HG02642 (cell line): ENCODE measurements around the gene SPINT2.
"Not testable (repeated sequence)": the region's sequence is repeated elsewhere in the genome, so short reads cannot be mapped to it uniquely, and the experiment has no call there.

Source experiments
- ATAC-seq: cut with Tn5 transposase; IDR thresholded peaks from one replicate; pipeline ENCODE4 v1.9.1; 2021; ENCODE audit warnings: mild to moderate bottlenecking; ENCODE audit not compliant: unreplicated experiment, poor library complexity

SPINT2 gene

DNA sequence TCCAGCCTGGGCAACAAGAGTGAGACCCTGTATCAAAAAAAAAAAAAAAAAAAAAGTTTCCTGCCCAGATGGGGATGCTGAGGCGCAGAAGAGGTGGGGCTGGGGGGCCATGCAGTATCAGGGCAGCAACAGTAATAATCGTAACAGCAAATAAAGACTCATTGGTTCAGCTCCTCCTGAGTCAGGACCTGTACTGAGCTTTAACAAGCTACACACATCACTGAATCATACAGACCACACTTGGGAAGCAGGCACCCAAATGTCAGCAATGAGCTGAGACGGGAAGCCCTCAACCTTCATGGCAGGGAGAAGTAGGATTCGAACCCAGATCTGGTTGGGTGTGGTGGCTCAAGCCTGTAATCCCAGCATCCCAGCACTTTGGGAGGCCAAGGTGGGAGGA lies 29.8 kb upstream of the SPINT2 start:
- no peak for ATAC-seq

DNA sequence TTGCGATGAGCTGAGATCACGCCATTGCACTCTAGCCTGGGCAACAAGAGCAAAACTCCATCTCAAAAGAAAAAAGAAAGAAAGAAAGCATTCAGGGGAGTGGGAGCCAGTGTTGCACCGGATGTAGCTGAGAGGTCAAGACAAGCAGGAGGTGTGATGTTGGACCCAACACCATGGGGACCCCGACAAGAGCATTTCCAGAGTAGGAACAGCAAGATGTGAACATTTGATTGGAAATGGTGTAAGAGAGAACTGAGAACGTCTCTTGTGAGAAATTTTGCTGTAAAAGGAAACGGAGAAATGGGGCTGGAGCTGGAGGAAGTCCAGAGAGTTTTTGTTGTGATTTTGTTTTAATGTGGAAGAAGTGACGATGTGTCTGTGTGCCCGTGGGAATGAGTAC lies 24.6 kb upstream of the SPINT2 start:
- no peak for ATAC-seq

DNA sequence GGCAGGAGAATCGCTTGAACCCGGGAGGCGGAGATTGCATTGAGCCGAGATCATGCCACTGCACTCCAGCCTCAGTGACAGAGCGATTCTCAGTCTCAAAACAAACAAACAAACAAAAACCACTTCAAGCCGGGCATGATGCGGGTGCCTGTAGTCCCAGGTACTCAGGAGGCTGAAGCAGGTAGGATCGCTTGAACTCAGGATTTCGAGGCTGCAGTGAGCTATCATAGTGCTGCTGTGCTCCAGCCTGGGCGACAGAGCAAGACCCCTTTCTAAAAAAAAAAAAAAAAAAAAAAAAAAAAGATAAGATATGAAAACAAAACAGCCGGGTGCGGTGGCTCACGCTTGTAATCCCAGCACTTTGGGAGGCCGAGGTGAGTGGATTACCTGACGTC lies 21.1 kb upstream of the SPINT2 start:
- no peak for ATAC-seq

DNA sequence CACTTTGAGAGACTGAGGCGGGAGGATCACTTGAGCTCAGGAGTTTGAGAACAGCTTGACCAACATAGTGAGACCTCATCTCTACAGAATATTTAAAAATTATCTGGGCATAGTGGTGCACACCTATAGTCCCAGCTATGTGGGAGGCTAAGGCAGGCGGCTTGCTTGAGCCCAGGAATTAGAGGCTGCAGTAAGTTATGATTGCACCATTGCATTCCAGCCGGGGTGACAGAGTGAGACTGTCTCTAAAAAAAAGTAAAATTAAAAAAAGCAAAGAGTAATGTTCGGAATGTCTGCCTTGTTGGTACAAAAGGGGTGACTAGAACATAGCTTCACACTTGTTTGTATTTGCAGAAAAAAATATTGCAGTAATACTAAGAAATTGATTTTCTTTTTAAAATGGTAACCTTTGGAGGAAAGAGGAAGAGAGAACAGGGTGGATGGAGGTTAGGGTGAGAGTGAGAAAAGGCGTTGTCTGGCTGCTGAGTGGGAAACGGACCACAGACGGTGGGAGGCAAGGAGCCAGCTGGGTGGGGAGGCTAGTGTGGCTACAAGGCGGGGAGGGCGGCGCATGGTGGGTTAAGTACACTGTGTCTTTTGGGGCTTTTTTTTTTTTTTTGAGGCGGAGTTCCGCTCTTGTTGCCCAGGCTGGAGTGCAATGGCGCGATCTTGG lies 18.4 kb upstream of the SPINT2 start:
- no peak for ATAC-seq

DNA sequence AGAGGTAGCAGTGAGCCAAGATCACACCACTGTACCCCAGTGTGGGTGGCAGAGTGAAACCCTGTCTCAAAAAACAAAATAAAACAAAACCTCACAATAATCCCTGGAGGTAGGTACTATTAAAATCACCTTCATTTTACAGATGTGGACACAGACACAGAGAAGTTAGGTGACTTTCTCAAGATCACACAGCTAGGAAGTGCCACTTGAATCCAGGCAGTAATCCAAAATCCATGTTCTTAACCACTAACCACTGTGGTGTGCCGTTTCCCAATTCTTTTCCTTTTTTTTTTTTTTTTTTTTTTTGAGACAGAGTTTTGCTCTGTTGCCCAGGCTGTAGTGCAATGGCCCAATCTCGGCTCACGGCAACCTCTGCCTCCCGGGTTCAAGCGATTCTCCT lies 17.2 kb upstream of the SPINT2 start:
- ATAC-seq = no peak

DNA sequence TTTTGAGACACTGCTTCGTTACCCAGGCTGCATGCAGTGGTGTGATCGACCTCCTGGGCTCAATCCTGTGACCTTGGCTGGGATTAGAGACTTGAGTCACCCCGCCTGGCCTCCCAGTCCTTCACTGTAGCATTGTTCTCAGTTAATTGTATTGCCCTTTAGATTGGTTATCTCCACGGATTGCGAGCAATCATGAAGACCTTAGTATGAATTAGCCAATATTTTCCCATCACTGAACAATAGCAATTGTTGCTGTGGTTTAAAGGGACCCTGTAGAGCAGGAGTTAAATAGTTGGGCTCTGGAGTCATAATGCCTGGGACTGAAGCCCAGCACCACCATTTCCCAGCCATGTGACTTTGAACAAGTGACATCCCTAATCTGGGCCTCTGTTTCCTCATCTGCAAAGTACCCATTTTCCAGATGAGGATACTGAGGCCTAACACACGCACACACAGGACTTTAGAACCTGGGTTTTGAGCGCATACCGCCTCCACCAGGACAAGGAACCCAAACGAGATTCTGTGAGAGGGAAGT lies 16.6 kb upstream of the SPINT2 start:
- ATAC-seq = no peak

DNA sequence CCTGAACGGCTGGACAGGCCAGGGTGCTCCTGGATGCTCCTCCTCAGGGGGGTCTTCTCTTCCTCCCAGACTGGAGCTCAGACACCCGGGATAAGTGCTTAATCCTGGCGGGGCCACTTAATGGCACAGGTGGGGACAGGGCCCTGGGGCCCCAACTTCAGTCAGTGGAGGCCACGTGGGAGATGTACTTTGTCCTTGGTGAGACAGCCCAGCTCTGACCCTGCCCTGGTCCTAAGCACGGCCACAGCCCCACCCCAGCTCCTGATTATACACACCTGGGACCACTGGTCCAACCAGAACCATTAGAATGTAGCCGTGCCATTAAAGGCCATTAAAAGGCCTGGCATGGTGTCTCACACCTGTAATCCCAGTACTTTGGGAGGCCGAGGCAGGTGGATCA lies 16.0 kb upstream of the SPINT2 start:
- no peak for ATAC-seq

DNA sequence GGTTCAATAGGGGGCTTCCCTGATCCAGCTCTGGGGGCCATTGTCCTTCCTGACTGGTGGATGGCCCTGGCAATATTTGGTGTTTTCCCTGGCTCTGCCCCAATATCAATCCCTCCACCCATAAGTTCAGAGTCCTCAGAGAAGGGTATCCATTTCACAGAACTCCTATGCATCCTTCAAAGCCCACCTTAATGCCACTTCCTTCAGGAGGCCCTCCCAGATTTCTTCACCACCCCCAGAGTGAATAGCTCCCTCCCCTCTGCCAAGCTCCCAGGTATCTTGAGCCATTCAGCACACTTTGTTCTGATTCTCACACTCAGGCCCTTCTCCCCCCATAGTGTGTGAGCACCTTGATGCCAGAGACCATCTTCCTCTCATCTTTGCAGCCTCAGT lies 13.9 kb upstream of the SPINT2 start:
- no peak for ATAC-seq

DNA sequence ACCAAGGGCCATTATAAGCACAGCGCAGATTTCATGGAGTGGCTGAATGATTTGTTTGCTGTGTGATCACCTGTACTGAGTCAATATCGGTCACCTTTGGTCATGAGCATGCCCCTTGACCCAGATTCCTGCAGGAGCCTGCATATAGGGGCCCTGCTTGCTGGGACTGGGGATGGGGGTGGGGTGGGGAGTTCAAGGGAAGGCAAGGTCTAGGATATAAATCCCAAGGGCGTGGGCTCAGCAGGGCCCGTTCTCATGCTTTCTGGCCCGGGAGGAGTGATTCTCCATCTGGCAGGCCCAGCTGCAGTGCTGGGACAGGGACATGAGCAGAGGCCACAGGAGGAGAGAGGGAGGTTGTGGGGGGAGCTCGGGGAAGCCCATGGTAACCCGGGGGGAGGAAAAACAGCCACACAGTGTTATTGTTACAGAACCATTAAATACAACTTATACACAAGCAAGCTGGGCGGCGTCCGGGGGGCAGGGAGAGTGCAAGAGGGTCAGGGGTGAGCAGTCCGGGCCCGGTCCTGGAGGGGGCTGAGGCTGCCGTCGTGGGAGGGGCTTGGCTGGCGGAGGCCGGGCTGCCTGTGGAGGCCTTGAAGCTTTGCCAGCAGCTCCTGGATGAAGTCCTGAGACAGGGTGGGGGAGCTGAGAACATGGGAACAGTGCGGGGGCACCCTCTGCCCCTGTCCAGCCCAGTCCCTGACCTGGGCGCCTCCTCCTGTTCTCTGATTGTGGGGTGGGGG lies 13.4 kb upstream of the SPINT2 start:
- no peak for ATAC-seq

DNA sequence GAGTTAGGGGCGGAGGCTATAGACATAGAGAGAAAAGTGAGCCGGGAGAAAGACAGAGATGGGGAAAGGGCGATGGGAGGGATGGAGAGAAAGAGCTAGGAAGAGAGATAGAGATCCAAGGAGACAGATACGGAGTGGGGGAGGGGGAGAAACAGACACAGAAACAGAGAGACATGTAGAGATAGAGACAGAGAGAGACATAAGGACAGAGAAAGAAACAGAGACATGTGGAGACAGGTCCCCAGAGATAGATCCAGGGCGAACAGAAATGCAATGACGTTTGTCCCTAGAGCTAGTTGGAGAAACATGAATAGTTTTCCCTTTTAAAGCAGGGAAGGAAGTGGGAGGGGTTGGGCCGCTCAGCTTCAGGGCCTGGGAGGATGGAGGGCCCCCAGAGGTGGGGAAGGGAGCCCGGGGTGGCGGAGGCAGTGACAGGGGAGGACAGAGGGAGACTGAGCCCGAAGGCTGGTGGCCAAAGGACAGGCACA lies 12.8 kb upstream of the SPINT2 start:
- ATAC-seq = no peak

DNA sequence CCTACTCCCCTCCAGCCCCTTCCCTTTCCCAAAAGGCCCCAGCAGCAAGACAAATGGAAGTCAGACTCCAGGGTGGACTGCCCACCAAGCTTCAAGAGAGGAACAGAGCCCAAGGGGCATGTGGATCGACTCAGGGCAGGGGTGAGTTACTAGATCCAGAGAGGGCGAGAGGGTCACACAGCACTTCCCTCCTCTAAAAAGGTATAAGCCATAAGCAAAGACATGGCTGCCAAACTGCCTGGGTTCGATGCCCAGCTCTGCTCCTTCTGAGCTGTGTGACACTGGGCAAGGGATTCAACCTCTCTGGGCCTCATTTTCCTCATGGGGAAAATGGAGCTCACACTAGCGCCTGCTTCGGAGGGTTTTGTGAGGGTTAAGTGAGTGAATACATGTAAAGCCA lies 12.0 kb upstream of the SPINT2 start:
- ATAC-seq = no peak

DNA sequence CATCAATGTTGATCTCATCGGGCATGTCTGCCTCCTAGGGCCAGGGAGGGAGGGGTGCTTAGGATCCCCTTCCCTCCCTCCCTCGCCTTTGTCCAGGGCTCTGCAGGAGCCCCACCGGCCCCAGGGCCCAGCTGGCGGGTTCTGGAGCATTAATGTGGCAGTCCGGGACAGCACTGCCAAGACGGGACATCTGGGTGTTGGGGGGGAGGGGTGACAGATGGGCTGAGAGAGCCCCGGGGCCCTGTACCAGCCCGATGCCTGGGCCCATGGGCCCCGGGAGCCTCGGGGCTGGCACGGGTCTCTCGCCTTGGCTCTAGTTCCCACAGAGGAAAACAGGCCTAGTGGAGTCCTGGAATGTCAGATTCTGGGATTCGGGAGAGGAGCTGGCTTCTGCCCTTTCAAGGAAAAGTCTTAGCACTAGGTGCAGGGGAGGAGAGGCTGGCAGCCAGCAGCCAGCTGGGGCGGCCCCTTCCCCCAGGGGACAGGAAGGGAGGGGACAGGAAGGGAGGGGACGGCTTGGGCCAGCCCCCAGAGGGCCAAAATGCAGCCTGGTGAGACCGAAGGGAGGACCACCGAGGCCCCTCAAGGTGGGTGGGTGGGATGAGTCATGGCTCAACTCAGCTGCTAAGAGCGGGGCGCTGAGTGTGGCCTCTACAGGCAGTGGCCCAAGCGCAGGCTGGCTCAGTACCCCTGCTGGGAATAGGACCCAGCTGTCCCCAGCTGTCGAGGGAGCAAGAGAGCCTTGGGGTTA lies 11.3 kb upstream of the SPINT2 start:
- ATAC-seq = no peak

DNA sequence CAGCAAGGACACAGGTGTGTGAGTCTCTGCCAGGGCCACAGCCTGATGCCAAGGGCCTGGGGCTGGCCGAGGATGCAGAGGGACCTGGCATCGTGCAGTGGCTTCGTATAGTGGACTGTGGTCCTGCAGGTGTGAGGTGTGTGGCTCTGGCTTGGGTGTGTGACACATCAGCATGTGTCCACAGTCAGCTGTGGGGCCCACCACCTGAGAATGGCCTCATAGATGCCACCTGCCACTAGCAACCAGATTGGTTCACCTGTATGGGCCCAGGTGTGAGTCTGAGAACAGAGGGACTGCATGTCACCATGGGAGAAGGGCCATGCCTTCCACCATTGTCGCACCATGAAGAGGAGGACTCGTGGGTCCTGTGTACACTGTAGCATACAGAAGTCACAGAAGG lies 10.6 kb upstream of the SPINT2 start:
- ATAC-seq = no peak

DNA sequence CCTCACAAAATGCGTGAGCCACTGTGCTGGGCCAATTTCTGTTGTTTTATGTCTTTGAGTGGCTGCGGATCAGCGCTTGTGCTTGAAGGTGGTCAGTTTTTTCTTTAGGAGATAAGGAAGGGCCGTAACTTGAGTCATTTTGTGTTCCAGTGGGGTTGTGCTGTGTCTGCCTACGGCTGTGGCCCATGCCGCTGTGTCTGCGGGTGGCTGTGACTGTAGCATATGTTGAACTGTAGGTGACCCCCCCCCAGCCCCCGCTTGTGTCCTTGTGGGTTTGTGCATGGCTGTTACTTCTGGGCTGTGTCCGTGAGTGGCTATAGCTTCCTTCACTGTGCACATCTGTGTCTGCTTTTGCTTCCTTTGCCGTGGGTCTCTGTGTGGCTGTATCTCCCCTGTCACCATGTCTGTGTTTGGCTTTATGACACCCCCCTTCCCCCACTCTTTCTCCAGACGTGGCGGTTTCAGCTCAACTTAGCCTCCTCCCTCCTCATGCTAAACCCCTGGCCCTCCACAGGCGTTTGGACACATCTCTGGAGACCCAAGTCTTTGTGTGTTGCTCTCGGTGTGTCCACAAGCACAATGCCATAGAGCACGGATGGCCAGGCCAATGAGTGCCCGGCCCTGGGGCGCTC lies 8.9 kb upstream of the SPINT2 start:
- ATAC-seq = no peak

DNA sequence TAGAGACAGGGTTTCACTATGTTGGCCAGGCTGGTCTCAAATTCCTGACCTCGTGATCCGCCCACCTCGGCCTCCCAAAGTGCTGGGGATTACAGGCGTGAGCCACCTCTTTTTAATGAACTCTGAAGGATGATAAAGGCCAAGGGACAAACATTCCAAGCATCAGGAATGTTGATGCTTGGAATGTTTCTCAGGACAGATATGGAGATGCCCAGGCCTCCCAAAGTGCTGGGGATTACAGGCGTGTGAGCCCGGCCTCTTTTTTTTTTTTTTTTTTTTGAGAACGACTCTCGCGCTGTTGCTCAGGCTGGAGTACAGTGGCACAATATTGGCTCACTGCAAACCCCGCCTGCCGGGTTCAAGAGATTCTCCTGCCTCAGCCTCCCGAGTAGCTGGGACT lies 2.4 kb upstream of the SPINT2 start:
- ATAC-seq = not testable (repeated sequence)

DNA sequence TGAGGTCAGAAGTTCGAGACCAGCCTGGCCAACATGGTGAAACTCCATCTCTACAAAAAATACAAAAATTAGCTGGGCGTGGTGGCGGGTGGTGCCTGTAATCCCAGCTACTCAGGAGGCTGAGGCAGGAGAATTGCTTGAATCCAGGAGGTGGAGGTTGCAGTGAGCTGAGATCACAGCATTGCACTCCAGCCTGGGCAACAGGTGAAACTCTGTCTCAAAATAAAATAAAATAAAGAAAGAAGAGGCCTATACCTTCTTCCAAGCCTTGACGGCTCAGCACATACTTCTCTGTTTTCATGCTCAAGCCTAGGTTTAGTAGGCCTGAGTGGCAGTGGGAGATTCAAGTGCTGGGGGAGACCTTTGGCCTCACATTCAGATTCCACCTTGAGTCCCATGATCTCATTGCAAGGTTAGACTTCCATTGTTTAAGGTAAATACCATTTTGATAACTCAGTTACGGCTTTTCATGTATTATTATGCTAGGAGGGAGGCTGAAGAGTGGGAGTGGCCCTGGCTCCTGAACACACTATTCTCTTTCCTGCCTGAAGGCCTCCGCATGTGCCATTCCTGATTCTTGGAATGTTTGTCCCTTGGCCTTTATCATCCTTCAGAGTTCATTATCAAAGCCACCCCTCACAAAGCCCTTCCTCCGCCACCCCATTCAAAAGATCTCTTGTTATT lies 1.6 kb upstream of the SPINT2 start:
- ATAC-seq = no peak

DNA sequence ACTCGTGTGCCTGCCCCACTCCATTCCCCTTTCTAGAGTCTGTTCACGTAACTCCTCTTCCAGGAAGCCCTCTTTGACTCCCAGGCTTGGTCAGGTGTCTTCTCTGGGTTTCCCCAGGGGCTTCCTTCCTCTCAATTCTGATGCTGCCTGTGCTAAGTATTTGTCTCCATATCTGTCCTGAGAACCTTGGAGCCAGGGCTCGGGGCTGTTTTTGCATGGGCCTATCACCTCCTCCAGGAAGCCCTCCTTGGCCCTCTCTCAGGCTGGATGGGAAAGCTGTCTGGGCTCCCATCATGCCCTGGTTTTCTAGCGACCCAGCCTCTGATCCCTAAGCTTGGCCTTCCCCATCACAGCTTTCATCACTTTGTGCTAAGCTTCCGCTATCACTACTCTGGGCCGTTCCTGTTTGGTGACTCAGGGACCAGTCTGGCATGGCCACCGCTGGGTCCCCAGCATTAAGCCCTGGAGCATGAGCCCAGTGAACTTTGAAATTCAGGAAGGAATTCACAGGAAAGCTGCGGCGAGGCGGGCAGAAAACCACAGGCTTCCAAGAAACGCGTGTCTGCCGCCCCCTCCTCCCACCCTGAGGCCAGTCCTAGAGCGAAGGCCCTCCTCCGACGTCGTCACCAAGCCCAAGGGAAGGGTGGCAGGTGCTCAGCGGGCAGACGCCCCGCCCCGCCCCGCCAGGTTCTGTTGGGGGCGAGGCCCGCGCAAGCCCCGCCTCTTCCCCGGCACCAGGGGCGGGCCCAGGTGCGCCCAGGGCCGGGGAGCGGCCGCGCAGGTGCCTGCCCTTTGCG lies 486 bp upstream of the SPINT2 start:
- ATAC-seq = no peak

DNA sequence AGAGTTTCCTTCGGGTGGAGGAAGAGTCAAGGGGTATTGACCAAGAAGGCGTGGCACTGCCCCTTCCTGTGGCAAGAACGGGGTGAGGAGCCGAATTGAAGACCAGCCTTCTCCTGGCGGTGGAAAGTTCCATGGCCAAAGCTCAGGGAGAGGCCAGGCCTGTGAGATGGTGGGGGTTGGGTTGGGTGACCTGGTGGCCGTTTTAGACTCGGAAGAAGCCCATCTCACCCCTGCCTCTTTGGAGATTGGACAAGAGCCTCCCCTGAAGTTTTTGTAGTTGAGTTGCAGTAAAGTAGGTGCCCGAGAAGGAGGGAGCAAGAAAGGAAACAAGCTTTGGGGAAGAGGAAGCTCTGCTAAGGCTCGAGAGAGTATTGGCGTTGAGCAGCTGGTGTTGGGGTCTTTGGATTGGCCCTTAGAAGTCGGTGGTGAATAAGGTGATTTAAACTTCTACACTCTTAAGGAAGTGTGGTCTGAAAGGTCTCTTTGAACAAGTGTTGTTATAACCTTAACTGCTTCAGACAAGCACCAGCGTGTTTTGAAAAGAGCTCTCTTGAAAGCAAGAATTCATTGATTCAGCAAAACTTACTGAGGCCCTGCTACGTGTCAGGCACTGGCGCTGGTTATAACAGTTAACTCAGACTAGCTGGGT lies 964 bp downstream of the SPINT2 start:
- ATAC-seq = no peak

DNA sequence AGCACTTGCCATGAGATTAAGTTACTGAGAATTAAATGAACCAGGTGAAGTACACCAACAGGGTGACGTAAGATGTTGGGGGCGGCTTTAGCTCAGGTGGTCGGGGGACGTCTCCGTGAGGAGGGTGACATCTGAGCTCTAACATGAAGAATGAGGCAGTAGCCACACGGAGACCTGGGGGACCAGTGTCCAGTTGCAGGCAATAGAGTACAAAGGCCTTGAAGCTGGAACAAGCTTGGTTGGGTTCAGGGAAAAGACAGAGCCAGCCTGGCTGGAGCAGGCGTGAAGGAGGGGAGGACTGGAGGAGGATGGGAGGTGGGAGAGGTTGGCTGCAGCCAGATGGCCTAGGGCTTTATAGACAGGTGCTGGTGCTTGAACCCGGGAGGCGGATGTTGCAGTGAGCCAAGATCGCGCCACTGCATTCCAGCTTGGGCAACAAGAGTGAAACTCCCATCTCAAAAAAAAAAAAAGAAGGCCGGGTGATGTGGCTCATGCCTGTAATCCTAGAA lies 1.6 kb downstream of the SPINT2 start:
- no peak for ATAC-seq
